Skin epidermis (tissue), 12 donors: ENCODE data around the gene EFCAB3.
"Not testable (repeated sequence)": the region's sequence is repeated elsewhere in the genome, so short reads cannot be mapped to it uniquely, and the experiment has no call there.

Experiments used
- H3K27ac ChIP-seq, 21 experiments: fragments of 200-600 bp; sonication (generic) in 11 of 21; one replicate each; pipeline ENCODE4 v1.5.0; 2020; ENCODE audit warnings: mild to moderate bottlenecking in 3 of 21, inconsistent platforms in 2 of 21, moderate library complexity in 2 of 21
- H3K4me3 ChIP-seq, 7 experiments: fragments of 200-600 bp; sonication (generic) in 2 of 7; one replicate each; pipeline ENCODE4 v1.5.0; 2020; ENCODE audit warnings: inconsistent platforms in 2 of 7, mild to moderate bottlenecking in 2 of 7, moderate library complexity in 1 of 7

The EFCAB3 gene

DNA sequence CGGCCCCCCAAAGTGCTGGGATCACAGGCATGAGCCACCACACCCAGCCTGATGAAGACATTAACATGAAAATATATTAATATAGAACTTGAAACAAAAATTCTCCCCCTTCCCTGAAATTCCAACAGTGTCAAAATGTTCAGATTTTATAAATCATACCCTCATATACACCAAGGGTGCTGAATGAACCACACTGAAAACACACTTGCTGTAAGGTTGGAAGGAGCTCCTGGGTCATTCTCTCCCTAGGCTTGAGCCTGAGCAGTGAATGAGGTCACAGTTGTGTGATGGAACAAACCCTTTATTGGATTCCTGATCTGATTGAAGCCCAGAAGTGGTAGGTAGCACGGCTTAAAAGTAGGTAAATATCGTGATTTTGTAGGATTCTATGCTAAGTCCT, at the start of gene EFCAB3:
TSS of gene EFCAB3 (plus strand) at position 301 of the 400 bp plus-strand sequence. CDS start 2,427 bp downstream, outside the sequence.
- H3K4me3 ChIP-seq: no peak within 1 kb of the TSS
- no peak within 1 kb of the TSS for H3K27ac ChIP-seq

GRCh38 chr17:62336527-62336926, 43.8 kb upstream of the EFCAB3 start:
- Histone ChIP-seq H3K4me3 (no peak overlapping the region), H3K27ac (no peak overlapping the region)

- Histone ChIP-seq H3K27ac (no peak overlapping the region), H3K4me3 (no peak overlapping the region)
Observed at GRCh38 chr17:62343764-62344270, 36.5 kb upstream of the EFCAB3 start.

GRCh38 chr17:62351176-62351575, 29.2 kb upstream of the EFCAB3 start:
- H3K4me3 ChIP-seq: no peak overlapping the region
- no peak overlapping the region for H3K27ac ChIP-seq

DNA sequence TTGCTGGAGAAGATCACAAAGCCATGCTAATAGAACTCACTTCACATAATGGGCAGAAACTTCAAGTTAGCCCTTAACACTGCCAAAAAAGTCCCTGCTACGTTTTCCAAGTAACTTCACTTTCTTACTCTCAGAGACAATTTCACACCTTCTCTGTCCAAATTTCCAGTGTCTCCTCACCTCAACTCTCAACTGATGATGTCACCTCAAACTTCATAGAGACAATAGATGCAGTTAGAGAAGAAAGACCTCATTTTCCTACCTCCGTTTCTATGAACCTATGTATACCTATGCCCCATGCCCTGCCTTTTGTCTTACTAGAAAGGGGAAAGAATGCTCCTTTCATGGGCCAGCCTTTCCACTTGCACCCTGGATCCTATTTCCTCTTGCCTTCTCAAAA, 14.2 kb upstream of the EFCAB3 start:
- Histone ChIP-seq H3K27ac (no peak overlapping the region), H3K4me3 (no peak overlapping the region)

DNA sequence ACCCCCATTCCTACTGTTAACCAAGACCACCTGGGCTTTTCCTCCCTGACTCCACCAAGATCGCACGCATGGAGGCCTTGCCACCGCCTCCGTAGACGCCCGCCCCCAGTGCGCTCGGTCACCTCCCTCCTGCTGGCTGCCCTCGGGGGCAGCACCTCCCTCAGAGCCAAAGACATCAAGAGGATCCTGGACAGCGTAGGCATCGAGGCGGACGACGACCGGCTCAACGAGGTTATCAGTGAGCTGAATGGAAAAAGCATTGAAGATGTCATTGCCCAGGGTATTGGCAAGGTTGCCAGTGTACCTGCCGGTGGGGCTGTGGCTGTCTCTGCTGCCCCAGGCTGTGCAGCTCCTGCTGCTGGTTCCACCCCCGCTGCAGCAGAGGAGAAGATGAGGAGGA, 1.2 kb downstream of the EFCAB3 start:
- Histone ChIP-seq H3K27ac (no peak overlapping the region), H3K4me3 (no peak overlapping the region)

- Histone ChIP-seq H3K27ac (no peak overlapping the region), H3K4me3 (no peak overlapping the region)
Observed at GRCh38 chr17:62388856-62389255, 8.5 kb downstream of the EFCAB3 start.

GRCh38 chr17:62392908-62393307, 12.6 kb downstream of the EFCAB3 start:
- H3K4me3 ChIP-seq: no peak overlapping the region
- no peak overlapping the region for H3K27ac ChIP-seq

- H3K27ac ChIP-seq: no peak overlapping the region
- H3K4me3 ChIP-seq: no peak overlapping the region
Observed at GRCh38 chr17:62398891-62399290, 18.5 kb downstream of the EFCAB3 start.

- Histone ChIP-seq H3K4me3 (no peak overlapping the region), H3K27ac (no peak overlapping the region)
Observed at GRCh38 chr17:62405451-62405850, 25.1 kb downstream of the EFCAB3 start.

GRCh38 chr17:62413090-62413489, 32.7 kb downstream of the EFCAB3 start:
- H3K4me3 ChIP-seq, H3K27ac ChIP-seq: not testable (repeated sequence)

DNA sequence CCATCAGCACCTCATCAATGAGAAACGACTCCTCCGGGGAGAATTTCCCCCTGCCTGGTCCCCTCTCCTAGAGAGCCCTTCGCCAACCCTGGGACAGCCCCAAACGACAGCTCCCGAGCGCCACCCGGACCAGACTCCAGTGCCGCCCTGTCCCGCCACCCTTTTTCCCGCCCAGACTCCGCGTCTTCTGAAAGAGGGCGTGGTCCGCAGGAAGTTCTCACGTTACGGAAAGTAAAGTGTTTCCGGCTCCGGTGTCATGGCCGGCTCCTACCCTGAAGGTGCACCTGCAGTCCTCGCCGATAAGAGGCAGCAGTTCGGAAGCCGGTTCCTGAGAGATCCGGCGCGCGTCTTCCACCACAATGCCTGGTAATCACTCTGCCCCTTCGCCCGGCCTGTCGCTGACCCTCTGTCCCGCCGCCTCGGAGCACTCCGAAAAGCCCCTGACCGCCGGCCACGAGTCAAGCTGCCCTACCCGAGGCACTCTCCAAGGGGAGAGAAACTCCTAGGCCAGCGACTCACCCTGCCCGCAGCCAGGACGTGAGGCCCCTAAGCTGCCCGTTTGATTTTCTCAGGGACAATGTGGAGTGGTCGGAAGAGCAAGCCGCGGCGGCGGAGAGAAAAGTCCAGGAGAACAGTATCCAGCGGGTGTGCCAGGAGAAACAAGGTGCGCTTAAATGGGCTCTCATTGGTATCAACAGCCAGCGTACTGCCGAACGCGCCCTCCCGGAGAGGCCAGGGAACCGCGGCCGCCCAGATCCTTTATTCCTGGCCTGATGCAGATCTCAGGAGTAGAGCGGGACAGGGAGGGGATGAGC, 43.5 kb downstream of the EFCAB3 start, which contains the start of gene METTL2A:
TSS of gene METTL2A (plus strand) at position 251 of the 815 bp plus-strand sequence. CDS start at position 257, 6 bp downstream.
- Histone ChIP-seq H3K27ac (peak within 1 kb of the TSS in 20 of 21 experiments; percentile 39 to 83 (median 70)), H3K4me3 (peak within 1 kb of the TSS; percentile 60 to 86 (median 75))

GRCh38 chr17:62426214-62426613, 45.9 kb downstream of the EFCAB3 start:
- H3K4me3 ChIP-seq, H3K27ac ChIP-seq: not testable (repeated sequence)

GRCh38 chr17:62435251-62435650, 54.9 kb downstream of the EFCAB3 start:
- not testable (repeated sequence) for H3K4me3 ChIP-seq, H3K27ac ChIP-seq

GRCh38 chr17:62441181-62441580, 60.8 kb downstream of the EFCAB3 start:
- not testable (repeated sequence) for H3K4me3 ChIP-seq, H3K27ac ChIP-seq

- no peak overlapping the region for H3K4me3 ChIP-seq
Observed at GRCh38 chr17:62444063-62444462, 63.7 kb downstream of the EFCAB3 start.

DNA sequence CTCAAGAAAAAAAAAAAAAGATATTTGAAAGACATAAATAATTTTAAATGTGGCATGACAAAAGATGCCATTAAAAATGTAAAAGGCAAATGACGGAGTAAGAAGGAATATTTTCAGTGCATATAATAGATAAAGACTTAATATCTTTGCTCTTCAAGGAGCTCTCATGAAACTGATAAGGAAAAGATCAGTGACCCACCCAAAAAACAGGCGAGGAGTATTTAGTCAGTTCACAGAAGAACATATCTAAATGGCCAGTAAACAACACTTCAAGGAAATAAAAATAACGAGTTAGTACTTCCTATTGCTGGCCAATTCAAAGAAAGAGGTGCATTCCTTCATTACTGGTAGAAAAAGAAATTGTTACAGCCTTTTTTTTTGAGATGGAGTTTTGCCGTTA, 65.4 kb downstream of the EFCAB3 start:
- H3K4me3 ChIP-seq, H3K27ac ChIP-seq: not testable (repeated sequence)

More at GRCh38 chr17:62444063-62444462, 63.7 kb downstream of the EFCAB3 start:
- H3K27ac ChIP-seq: no peak overlapping the region

GRCh38 chr17:62452195-62452594, 71.8 kb downstream of the EFCAB3 start:
- H3K4me3 ChIP-seq, H3K27ac ChIP-seq: not testable (repeated sequence)

DNA sequence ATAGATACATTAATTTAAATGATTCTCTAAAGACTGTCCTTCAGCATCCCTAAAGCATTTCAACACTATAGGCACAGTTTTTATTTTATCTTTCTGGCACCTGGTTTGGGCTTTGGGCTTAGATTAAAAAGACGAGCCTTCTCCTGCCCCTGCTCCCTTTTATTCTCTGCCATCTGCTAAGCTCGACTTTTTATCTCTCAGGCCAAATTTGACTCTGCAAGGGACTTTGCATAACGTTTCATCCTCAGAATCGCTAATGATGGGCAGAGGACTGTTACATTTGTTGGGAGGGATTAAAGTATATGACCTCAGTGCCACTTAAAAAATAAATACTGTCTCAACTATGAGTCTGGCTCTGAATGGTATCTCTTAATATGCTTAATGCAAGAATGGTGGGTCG, 72.7 kb downstream of the EFCAB3 start:
- H3K27ac ChIP-seq, H3K4me3 ChIP-seq: not testable (repeated sequence)

GRCh38 chr17:62453656-62454055, 73.3 kb downstream of the EFCAB3 start:
- H3K27ac ChIP-seq: not testable (repeated sequence)

GRCh38 chr17:62454111-62454510, 73.8 kb downstream of the EFCAB3 start:
- not testable (repeated sequence) for H3K27ac ChIP-seq, H3K4me3 ChIP-seq

More at GRCh38 chr17:62453656-62454055, 73.3 kb downstream of the EFCAB3 start:
- H3K4me3 ChIP-seq: not testable (repeated sequence)
